ENCODE data around the gene COL23A1.

DNA sequence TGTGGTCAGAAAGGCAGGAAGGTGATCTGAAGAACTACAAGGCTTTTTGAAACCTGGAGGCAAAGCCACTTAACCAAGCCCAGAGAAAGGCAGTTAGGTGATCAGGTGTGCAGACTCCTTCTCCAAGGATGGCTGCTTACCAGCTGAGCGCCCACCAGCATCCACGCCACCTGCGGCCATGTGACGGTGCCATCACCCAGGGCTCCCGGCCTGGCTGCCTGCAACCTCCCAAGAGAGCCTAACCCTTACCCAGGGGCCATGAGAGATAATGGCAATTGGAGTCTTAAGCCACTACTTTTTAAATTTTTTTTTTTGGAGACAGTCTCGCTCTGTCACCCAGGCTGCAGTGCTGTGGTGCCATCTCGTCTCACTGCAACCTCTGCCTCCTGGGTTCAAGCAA lies 324.4 kb downstream of the COL23A1 start:
- TF ChIP-seq, protein P1, sequence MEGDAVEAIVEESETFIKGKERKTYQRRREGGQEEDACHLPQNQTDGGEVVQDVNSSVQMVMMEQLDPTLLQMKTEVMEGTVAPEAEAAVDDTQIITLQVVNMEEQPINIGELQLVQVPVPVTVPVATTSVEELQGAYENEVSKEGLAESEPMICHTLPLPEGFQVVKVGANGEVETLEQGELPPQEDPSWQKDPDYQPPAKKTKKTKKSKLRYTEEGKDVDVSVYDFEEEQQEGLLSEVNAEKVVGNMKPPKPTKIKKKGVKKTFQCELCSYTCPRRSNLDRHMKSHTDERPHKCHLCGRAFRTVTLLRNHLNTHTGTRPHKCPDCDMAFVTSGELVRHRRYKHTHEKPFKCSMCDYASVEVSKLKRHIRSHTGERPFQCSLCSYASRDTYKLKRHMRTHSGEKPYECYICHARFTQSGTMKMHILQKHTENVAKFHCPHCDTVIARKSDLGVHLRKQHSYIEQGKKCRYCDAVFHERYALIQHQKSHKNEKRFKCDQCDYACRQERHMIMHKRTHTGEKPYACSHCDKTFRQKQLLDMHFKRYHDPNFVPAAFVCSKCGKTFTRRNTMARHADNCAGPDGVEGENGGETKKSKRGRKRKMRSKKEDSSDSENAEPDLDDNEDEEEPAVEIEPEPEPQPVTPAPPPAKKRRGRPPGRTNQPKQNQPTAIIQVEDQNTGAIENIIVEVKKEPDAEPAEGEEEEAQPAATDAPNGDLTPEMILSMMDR (conservative IDR thresholded peaks at IDR 0.05; ENCODE audit: low read depth in 2 of 2) = no peak
- TF ChIP-seq POLR2AphosphoS5 (IDR thresholded peaks at IDR 0.05; ENCODE audit: low read depth) (no peak), CREB1 (CRISPR knock-in tag; IDR thresholded peaks at IDR 0.05; ENCODE audit: low read depth) (no peak), EZH2 (IDR thresholded peaks at IDR 0.05; ENCODE audit: low read depth, unreplicated experiment) (no peak), JUNB (IDR thresholded peaks at IDR 0.05; ENCODE audit: unreplicated experiment) (no peak), NANOG (IDR thresholded peaks at IDR 0.05; ENCODE audit: borderline replicate concordance) (no peak), EZH2phosphoT487 (IDR thresholded peaks at IDR 0.05; ENCODE audit: unreplicated experiment) (no peak), ZNF331 (CRISPR knock-in tag; IDR thresholded peaks at IDR 0.05; ENCODE audit: low read depth) (no peak), ZNF114 (CRISPR knock-in tag; IDR thresholded peaks at IDR 0.05) (no peak)
- TF ChIP-seq, protein P2, sequence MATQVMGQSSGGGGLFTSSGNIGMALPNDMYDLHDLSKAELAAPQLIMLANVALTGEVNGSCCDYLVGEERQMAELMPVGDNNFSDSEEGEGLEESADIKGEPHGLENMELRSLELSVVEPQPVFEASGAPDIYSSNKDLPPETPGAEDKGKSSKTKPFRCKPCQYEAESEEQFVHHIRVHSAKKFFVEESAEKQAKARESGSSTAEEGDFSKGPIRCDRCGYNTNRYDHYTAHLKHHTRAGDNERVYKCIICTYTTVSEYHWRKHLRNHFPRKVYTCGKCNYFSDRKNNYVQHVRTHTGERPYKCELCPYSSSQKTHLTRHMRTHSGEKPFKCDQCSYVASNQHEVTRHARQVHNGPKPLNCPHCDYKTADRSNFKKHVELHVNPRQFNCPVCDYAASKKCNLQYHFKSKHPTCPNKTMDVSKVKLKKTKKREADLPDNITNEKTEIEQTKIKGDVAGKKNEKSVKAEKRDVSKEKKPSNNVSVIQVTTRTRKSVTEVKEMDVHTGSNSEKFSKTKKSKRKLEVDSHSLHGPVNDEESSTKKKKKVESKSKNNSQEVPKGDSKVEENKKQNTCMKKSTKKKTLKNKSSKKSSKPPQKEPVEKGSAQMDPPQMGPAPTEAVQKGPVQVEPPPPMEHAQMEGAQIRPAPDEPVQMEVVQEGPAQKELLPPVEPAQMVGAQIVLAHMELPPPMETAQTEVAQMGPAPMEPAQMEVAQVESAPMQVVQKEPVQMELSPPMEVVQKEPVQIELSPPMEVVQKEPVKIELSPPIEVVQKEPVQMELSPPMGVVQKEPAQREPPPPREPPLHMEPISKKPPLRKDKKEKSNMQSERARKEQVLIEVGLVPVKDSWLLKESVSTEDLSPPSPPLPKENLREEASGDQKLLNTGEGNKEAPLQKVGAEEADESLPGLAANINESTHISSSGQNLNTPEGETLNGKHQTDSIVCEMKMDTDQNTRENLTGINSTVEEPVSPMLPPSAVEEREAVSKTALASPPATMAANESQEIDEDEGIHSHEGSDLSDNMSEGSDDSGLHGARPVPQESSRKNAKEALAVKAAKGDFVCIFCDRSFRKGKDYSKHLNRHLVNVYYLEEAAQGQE (IDR thresholded peaks at IDR 0.05; ENCODE audit: unreplicated experiment) = no peak
- TF ChIP-seq, protein P3, sequence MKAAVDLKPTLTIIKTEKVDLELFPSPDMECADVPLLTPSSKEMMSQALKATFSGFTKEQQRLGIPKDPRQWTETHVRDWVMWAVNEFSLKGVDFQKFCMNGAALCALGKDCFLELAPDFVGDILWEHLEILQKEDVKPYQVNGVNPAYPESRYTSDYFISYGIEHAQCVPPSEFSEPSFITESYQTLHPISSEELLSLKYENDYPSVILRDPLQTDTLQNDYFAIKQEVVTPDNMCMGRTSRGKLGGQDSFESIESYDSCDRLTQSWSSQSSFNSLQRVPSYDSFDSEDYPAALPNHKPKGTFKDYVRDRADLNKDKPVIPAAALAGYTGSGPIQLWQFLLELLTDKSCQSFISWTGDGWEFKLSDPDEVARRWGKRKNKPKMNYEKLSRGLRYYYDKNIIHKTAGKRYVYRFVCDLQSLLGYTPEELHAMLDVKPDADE (IDR thresholded peaks at IDR 0.05) = no peak

All from GM23338 (cell line).